GM19397 (cell line): ENCODE results near the gene TBL2.
"Not testable (repeated sequence)": the region's sequence is repeated elsewhere in the genome, so short reads cannot be mapped to it uniquely, and the experiment has no call there.

Source experiments
- ATAC-seq: cut with Tn5 transposase; IDR thresholded peaks from one replicate; pipeline ENCODE4 v1.9.1; 2021; ENCODE audit warnings: mild to moderate bottlenecking, moderate library complexity; ENCODE audit not compliant: unreplicated experiment

Gene TBL2

GRCh38 chr7:73606801-73607691, 28.7 kb upstream of the TBL2 start:
- ATAC-seq, result no peak

GRCh38 chr7:73605601-73606220, 27.3 kb upstream of the TBL2 start:
- no peak for ATAC-seq

GRCh38 chr7:73602721-73603651, 24.6 kb upstream of the TBL2 start:
- no peak for ATAC-seq

- no peak for ATAC-seq
Observed at GRCh38 chr7:73599916-73600315, 21.5 kb upstream of the TBL2 start.

GRCh38 chr7:73599151-73599882, 20.9 kb upstream of the TBL2 start:
- no peak for ATAC-seq

- no peak for ATAC-seq
Observed at GRCh38 chr7:73597978-73598782, 19.8 kb upstream of the TBL2 start.

GRCh38 chr7:73596191-73597065, 18.0 kb upstream of the TBL2 start:
- no peak for ATAC-seq

- no peak for ATAC-seq
Observed at GRCh38 chr7:73595358-73595757, 17.0 kb upstream of the TBL2 start.

GRCh38 chr7:73593207-73594045, 15.0 kb upstream of the TBL2 start:
- ATAC-seq, result no peak

GRCh38 chr7:73586911-73587310, 8.5 kb upstream of the TBL2 start:
- ATAC-seq, result no peak

- ATAC-seq, result no peak
Observed at GRCh38 chr7:73585196-73585595, 6.8 kb upstream of the TBL2 start.

- no peak for ATAC-seq
Observed at GRCh38 chr7:73582664-73583202, 4.4 kb upstream of the TBL2 start.

GRCh38 chr7:73581006-73581405, 2.6 kb upstream of the TBL2 start:
- not testable (repeated sequence) for ATAC-seq

- peak; percentile 16 for ATAC-seq
Observed at GRCh38 chr7:73577627-73578341, 595 bp downstream of the TBL2 start.

- no peak for ATAC-seq
Observed at GRCh38 chr7:73573791-73574190, 4.6 kb downstream of the TBL2 start.

GRCh38 chr7:73573276-73573675, 5.1 kb downstream of the TBL2 start:
- no peak for ATAC-seq

GRCh38 chr7:73572767-73573186, 5.6 kb downstream of the TBL2 start:
- no peak for ATAC-seq
